D721Med (cell line): ENCODE measurements around the gene RB1.

Source experiments
- DNase-seq: peaks from one replicate; pipeline ENCODE4 v3.0.0; 2011; ENCODE audit warnings: low spot score; ENCODE audit not compliant: insufficient read length
- FAIRE-seq: peaks from 2 replicates; lab custom pipeline; 2011; peaks lifted over from hg19 to GRCh38; lab: Jason Lieb, UNC
- CTCF ChIP-seq: IDR thresholded peaks from 2 replicates; pipeline ENCODE4 v1.5.1; 2012; ENCODE audit warnings: mild to moderate bottlenecking, control low read depth; ENCODE audit not compliant: insufficient read depth; ENCODE audit errors: missing control alignments

The RB1 gene

DNA sequence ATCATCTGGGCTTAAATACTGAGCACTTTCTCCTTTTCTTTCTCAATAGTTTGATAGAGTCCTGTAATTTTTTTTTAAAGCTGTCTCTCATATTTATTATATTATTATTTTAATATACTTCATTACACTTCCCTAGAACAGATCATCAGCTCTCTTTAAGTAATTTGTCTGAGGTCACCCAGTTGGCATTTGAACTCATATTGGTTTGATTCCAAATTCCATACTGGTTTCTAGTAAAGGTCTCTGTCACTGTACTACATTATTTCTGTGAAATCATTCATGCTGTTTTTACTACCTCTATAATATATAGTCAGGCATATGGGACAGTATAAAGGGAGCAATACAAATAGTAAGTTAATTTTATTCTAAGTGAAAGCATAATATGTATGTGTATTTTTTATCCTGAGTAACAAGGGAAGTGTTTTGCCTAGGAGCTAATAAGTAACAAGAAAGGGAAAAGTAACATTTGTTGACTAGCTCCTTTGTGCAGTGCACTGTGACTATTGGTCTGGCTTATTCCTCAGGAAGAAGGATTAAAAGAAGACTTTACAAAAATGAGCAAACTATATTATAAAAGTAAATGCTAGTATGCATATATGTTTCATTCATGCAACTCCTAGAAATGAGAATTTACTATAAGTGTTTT lies 95.0 kb downstream of the RB1 start:
- FAIRE-seq (no peak), DNase-seq (no peak)
- TF ChIP-seq CTCF: no peak

GRCh38 chr13:48400090-48400694 lies 96.6 kb downstream of the RB1 start:
- TF ChIP-seq CTCF: no peak
- DNase-seq: no peak
- no peak for FAIRE-seq

DNA sequence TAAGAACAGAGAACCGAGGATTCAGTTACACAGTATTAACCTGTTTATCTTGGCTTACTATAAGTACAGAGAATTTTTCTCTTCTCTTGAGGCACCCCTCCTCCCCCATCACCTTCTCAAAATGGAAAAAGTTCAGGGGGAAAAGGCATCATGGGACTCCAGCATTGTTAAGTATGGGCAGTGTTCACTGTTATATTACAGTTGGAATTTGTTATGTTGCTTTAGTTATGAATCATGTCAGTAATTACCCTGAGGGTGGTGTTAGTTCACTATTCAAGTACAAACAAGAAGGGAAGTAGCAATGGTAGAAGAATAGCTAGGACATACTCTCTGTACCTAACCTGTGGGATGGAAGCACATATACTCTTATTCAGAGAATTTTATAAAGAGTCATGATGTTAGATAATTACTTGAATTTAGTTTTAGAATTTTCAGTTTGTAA lies 97.3 kb downstream of the RB1 start:
- no peak for TF ChIP-seq CTCF
- FAIRE-seq: no peak
- DNase-seq: no peak

DNA sequence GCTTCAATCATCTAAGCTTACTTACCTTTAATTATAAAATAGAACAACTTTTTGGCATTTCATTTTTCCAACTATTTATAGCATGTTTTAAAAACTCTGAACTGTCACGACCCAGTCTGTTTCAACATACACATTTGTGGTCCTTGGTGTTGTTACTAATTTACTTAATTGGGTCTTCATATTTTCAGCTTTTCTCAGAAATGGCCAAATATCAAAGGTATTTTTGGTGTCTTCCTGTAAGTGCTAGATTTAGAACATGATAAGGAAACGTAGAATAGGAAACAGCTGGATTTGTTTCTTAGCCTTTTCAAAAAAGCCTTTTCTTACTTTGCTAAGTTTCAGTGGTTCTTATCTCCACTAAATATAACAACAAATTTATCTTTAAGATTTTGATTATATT lies 97.9 kb downstream of the RB1 start:
- DNase-seq (no peak), FAIRE-seq (no peak)
- no peak for TF ChIP-seq CTCF

- DNase-seq: no peak
- no peak for TF ChIP-seq CTCF
- no peak for FAIRE-seq
These were observed 98.9 kb downstream of the RB1 start for GRCh38 chr13:48402325-48402932.

GRCh38 chr13:48403151-48403631 lies 99.6 kb downstream of the RB1 start:
- FAIRE-seq (no peak), DNase-seq (no peak)
- TF ChIP-seq CTCF: no peak

GRCh38 chr13:48403913-48404312 lies 100.4 kb downstream of the RB1 start:
- FAIRE-seq (no peak), DNase-seq (no peak)
- TF ChIP-seq CTCF: no peak
